Activated CD8-positive, alpha-beta memory T cell treated with anti-CD3 and anti-CD28 coated beads, Interleukin-2, amount 50 U/mL, for 24 hours (primary cell): ENCODE data around the gene COPS6.
A peak's percentile ranks its signal among the peaks of the same experiment; 100 is the strongest.

Experiments
- DNase-seq: peaks from one replicate; pipeline ENCODE4 v3.0.0-alpha.2; 2020; ENCODE audit errors: extremely low read depth

The COPS6 gene

DNA sequence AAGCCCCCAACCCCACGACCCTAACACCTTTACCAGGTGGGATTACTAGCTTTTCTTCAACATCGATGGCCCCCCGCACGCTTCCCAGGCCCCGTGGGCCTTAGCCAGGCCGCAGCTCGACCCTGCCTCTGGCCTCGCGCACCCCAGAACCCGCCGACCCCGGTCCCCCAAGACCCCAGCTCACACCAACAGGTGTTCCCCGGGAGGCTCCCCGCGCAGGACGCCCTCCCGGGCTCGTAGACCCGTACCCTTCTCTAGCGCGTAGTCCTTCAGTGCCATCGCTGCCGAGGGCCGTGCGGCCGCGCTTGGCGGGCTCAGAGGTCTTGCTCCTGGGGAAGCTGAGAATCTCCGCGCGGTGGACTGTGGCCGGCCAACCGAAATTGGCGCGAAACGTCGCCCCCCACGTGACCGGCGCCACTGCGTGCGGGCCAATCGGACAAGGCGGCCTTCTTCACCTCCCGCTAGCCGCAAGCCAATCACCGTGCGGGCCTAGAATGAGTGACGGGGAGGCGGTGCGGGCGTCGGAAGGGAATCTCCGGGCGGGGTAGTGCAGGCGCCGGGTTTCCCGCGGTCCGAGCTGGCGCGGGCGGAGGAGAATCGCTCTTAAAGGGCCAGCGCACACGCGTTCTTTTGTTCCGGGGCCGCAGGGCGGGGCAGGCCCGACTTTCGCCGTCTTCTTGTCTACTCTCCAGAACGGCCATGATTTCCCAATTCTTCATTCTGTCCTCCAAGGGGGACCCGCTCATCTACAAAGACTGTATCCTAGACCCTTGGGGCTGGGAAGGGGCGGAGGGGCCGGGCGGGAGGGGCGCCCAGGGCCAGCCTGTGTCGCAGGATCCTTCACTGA is 12.5 kb downstream of the COPS6 start, which contains the start of the genes AP4M1 and MCM7:
AP4M1 (plus strand) TSS at position 628 of the 847 bp plus-strand sequence; CDS start at position 700, 72 bp downstream.
MCM7 (minus strand) TSS at position 382 of the 847 bp plus-strand sequence; CDS start at position 279, 103 bp downstream.
- peak; percentile 93 for DNase-seq

DNA sequence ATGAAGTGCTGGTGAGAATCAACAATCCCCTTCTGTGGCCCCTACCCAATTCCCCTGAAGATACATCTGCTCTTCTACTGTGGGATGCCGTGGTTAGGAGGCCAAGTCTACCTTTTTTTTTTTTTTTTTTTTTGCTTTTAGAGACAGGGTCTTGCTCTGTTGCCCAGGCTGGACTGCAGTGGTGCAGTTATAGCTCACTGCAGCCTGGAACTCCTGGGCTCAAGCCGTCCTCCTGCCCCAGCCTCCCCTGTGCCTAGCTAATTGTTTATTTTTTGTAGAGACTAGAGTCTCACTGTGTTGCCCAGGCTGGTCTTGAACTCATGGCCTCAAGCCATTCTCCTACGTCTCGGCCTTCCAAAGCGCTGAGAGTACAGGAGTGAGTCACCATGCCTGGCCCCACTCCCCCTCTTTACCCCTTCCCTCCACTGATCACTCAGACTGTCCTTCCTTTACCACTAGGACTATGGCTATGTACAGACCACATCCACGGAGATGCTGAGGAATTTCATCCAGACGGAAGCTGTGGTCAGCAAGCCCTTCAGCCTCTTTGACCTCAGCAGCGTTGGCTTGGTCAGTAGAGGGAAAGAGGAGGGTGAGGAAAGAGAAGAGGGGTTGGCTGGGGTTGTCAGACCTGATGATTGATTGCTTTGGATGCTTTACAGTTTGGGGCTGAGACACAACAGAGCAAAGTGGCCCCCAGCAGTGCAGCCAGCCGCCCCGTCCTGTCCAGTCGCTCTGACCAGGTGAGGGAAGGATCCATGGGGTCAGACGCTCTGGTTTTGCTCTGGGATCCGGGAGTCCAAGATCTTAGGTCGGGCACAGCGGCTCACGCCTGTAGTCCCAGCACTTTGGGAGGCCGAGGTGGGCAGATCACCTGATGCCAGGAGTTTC is 14.4 kb downstream of the COPS6 start:
- no peak for DNase-seq

DNA sequence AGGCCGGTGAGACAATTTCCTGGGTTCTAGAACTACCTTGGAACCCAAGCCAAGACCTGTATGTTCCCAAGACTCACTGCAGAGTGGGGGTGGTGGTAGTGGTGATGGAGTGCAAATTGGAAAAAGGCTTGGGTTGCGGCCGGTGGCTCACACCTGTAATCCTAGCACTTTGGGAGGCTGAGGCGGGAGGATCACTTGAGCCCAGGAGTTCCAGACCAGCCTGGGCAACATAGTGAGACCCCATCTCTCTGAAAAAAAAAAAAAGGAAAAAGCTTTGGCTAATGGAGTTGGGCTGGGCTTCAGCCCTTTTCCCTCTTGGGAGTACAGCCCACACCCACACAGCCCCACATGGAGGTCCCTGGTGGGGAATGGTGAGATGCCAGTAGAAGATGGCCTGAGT is 16.8 kb downstream of the COPS6 start:
- DNase-seq = no peak

DNA sequence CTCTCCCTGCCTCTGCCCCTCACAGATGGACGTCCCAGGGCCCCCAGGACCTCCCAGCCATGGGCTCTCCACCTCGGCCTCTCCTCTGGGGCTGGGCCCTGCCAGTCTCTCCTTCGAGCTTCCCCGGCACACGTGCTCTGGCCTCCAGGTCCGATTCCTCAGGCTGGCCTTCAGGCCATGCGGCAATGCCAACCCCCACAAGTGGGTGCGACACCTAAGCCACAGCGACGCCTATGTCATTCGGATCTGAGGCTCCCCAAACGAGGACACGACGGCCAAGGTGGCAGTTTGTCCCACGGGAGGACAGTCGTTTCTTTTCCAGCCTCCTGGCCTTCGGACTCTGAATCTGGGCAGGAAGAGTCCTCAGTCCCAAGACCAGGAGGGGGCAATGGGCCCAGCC is 17.9 kb downstream of the COPS6 start:
- no peak for DNase-seq

DNA sequence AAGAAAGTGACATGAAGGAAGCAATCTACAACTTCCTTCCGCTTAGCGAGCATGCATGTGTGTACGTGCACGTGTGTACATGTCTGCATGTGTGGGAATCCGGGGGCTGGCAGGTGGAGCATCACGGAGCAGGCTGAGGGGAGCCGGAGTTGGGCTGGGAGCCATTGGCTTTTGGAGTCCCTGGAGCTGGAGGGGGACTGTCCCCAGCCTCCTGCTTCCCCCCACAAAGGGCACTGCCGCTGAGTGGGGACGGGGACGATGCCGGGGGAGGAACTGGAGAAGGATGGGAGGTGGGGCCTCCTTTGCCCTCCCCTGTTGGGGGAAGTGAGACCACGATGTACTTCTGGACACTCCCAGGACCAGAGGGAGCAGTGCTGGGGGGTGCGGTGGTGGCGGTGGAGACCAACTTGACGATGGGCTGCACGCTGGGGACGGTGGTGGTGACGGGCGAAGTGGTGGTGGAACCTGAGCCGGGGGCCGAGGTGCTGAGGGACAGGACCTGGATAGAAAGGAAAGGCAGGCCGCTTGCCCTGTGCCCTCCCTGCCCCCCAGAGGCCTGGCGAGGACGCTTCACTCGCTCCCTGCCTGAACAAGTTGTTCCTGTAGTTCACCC is 18.5 kb downstream of the COPS6 start:
- no peak for DNase-seq

DNA sequence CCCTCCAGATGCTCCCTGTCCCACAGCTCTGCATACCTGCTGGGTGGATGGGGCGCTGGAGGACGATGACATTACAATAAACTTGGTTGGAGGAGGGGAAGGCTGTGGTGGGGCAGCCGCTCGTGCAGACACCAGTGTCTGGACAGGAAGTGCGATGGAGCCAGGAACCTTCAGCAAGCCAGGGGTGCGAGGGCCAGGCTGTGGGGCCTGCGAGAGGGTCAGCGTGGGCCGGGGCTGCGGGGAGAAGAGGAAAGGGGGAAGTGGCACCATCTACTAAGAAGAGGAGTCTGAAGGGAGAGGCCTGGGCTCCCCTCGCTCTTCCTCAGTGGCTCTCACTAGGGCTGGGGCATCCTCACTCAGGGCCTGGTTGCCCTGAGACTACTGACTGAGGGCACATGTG is 19.1 kb downstream of the COPS6 start:
- DNase-seq = no peak

DNA sequence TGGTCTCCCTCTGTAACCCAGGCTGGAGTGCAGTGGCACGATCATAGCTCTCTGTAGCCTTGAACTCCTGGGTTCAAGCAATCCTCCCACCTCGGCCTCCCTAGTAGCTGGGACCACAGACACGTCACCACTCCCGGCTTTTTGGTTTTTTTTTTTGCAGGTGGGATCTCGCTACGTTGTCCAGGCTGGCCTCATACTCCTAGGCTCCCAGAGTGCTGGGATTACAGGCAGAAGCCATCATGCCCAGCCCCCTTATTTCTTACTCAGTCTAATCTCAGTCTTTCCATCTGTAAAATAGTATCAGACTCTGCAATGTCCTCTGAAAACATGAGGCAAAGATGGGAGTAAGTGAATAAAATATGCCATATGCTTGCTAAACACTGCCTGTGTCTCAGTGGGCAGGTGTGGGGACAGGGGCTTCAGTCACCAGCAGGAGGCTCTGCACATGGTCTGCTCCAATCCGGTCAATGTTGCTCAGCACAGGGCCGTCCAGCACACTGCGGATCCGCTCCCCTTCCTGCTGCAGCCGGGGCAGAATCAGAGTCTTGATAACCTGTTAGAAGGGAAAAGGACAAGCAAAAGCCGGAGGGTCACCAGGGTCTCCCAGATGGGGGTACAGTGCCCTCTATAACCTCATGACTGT is 20.9 kb downstream of the COPS6 start:
- DNase-seq = no peak

DNA sequence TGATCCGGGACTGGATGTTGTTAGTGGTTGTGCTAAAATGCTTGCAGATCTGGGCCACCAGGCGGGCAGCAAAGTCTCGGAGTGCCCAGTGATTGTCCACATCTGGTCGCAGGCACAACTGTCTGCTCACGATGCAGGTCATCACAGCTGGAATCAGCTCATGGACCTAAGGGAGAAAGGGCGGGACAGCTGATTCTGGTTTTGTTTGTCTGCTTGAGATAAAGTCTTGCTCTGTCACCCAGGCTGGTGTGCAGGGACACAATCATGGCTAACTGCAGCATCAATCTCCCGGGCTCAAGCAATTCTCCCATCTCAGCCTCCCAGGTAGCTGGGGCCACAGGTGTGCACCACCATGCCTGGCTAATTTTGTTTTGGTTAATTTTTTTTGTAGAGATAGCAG is 22.4 kb downstream of the COPS6 start:
- no peak for DNase-seq

DNA sequence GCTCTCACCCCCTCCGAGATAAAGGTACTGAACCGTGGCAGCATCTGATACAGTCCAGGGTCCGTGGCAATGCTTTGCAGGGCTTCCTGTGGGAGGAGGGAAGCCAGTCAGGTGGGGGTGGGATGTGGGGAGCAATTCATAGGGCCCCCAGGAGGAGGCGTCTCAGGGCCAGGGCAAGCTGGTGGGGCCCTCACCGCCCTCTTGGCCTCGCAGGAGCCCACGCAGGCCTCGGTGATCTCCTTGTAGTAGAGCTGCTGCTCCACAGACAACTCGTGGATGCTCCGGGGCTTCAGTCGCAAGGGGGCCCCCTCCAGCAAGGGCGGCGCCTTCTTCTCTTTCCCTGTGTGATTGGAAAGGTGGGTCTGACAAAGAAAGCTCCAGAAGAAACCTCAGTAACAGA is 23.1 kb downstream of the COPS6 start:
- DNase-seq = no peak

DNA sequence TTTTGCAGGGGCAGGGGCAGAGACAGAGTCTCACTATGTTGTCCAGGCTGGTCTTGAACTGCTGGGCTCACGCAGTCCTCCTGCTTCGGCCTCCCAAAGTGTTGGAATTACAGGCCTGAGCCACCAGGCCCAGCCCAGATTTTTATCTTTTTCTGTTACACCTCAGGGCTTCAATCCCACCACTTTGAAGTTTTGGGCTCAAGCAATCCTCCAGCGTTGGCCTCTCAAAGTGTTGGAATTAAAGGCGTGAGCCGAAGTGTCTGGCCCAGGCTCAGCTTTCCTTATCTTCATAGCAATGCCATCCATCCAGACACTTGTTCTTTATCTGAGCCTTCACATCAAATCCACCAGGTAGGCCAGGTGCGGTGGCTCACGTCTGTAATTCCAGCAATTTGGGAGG is 26.3 kb downstream of the COPS6 start:
- DNase-seq = no peak

DNA sequence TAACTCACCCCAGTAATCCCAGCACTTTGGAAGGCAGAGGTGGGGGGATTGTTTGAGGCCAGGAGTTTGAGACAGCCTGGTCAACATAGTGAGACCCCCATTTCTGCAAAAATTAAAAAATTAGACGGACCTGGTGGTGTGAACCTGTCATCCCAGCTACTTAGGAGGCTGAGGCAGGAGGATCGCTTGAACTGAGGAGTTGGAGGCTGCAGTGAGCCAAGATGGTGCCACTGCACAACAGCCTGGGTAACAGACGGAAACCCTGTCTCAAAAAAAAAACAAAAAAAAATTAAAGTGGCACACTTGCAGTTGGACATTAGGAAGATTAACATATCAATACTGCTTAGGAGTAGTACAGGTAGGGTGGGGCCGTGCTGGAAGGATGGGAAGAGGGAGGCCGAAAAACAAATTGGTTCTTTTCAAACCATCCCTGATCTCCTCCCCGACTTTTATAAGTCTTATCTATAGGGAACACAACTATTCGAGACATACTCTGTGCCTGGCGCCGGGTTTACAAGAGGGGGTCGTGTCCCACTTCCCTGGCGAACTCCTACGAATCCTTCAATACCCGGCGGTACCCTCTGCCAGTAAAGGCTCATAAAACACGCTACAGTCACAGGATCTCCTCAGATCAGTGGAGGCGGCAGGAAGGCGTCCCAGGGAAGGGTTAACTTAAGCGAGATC is 29.8 kb downstream of the COPS6 start:
- DNase-seq = no peak

DNA sequence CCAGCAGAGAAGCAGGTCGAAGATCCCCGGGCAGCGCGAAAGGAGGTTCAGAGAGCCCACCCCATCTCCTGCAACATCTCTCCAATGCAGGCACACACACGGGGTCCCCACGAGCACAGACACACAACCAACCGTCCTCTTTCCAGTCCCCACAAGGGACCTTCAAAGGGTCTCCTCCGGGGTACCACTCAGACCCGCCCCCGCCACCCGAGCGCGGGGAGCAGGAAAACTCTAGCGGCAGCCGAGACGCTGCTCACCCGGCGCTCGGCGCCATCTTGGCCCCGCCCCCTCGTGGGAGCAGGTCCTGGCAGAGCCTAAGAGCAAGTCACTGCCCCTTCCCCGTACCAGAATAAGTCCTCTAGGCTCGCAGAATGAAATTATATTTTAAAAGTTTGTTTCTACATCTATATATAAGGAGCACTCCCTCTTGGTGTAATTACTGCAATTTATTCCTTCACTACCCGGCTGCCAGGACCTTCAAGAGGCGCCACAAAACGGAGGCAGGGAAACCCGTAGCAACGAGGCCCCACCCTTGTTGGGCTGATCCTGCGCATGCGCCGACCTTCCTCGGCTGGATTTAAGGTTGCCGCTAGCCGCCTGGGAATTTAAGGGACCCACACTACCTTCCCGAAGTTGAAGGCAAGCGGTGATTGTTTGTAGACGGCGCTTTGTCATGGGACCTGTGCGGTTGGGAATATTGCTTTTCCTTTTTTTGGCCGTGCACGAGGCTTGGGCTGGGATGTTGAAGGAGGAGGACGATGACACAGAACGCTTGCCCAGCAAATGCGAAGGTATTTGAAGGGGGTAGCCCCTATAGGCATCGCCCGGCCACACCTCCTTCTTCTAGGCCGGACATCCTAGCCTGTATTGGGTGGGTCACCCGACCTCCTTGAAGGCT is 30.6 kb downstream of the COPS6 start, which contains the start of the genes CNPY4 and TAF6:
CNPY4 (plus strand) TSS at position 563 of the 898 bp plus-strand sequence; CDS start at position 674, 111 bp downstream.
TAF6 (minus strand) TSS at position 287 of the 898 bp plus-strand sequence. CDS start 5,149 bp downstream, outside the sequence.
- peak; percentile 89 for DNase-seq

DNA sequence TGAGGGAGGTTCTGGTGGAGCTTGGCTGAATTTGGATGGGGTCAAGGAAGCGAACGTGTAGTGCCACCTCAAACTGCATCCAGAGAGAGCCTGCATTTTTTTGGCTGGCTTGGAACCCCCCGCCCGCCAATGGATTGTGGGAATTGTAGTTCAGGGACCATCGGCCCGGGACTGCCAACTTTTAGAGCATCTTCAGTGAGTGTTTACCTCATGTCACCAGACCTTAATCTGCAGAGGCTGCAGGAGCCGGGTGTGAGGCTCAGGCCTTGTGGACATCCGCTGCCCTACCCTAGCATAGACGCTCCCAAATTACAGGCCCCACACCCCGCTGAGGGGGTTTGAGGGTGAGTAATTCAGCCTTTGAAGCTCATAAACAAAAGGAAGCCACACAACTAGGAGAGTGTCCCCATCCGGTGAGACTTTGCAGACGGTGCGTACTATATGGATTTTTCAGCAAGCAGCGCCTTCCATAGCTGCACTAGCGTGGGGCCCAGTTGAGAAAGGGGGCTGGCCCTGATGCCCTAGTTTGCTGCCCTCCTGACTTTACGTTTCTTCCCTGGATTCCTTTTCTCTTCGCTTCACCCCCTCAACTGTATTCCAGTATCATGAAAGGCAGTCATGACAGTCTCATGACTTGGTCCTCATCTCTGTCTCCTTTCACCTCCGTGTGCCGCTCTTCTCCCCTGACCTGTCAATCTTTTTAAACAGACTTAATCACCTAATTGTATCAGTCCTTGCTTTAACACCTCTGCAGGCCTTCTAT is 31.4 kb downstream of the COPS6 start:
- no peak for DNase-seq

DNA sequence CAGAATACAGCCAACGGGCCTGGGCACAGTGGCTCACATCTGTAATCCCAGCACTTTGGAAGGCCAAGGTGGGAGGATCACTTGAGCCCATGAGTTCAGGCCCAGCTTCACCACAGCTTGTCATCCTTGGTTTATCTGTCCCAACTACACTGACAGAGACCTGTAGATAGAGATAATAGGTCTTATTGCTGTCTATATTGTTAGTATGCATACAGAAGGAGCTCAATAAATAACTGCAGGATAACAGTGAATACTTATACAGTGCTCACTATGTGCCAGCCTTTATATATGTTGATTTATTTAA is 31.9 kb downstream of the COPS6 start:
- no peak for DNase-seq

DNA sequence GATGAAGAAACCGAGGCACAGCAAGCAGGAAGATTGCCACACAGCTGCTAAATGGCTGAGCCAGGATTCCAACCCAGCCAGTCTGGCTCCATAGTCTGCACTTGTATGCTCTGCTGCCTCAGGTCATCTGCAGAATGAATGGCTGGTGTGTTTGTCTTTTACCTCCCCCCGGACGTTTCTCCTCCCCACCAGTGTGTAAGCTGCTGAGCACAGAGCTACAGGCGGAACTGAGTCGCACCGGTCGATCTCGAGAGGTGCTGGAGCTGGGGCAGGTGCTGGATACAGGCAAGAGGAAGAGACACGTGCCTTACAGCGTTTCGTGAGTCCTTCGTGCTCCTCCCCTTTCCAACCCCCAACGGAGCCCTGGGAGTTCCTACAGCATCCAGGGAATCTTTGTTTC is 33.3 kb downstream of the COPS6 start:
- DNase-seq = no peak

DNA sequence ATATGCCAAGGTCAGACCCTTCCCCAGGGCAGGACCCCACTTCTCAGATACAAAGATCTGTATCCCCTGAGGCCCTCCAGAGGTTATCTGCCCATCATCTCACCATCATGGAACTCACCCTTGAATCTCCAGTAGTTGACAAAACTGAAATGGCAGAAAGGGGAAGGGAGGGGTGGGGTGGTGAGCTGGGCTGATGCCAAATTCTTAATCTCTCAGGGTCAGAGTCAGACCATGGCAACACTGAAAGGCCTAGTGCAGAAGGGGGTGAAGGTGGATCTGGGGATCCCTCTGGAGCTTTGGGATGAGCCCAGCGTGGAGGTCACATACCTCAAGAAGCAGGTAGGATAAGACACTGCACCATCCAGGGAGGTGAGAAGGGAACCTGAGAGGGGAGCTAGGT is 33.8 kb downstream of the COPS6 start:
- DNase-seq = no peak

DNA sequence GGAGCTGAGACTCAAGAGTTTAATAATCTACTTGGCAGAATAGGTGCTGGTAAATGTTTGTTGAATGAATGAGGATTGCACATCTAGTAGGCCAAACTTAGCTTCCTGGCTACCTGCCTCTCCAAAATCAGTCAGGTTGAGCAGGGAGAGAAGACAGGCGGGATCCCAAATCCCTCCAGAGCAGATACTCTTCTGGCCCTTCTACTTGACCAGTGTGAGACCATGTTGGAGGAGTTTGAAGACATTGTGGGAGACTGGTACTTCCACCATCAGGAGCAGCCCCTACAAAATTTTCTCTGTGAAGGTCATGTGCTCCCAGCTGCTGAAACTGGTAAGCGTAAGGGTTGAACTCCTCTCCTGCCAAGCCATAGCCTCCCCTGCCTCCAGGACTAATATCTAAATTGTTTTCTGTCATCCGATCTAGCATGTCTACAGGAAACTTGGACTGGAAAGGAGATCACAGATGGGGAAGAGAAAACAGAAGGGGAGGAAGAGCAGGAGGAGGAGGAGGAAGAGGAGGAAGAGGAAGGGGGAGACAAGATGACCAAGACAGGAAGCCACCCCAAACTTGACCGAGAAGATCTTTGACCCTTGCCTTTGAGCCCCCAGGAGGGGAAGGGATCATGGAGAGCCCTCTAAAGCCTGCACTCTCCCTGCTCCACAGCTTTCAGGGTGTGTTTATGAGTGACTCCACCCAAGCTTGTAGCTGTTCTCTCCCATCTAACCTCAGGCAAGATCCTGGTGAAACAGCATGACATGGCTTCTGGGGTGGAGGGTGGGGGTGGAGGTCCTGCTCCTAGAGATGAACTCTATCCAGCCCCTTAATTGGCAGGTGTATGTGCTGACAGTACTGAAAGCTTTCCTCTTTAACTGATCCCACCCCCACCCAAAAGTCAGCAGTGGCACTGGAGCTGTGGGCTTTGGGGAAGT is 35.8 kb downstream of the COPS6 start:
- no peak for DNase-seq
